ENCODE results near the gene DEDD2.

The DEDD2 gene

DNA sequence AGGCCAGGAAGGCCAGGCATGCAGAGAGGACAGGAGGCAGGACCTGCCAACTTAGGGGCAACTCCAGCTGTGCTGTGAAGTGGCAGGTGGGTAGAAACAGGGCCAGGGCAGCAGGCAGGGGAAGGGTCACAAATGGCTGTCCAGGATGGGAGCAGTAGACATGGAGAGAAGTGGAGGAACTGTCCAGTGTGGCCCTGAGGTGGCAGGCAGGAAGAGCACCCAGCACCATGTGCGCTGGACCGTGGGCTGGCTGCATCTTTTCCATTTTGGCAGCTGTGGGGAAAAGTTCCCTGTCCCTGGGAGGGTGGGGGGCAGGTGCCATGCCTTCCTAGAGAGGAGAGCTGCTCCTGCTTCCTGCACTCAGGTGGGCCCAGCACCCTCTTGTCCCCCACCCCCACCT is 13.8 kb downstream of the DEDD2 start:
- no peak overlapping the region for H3K27ac ChIP-seq
- H3K36me3 ChIP-seq = peaks cover 86% of the 10 kb centered on the region
- DNase-seq = no peak
- no peaks in the 10 kb centered on the region for H3K9me3 ChIP-seq (ENCODE audit: severe bottlenecking)
- no peaks in the 10 kb centered on the region for H3K27me3 ChIP-seq (ENCODE audit: insufficient read depth, low read depth, severe bottlenecking)
- TF ChIP-seq, protein P1, sequence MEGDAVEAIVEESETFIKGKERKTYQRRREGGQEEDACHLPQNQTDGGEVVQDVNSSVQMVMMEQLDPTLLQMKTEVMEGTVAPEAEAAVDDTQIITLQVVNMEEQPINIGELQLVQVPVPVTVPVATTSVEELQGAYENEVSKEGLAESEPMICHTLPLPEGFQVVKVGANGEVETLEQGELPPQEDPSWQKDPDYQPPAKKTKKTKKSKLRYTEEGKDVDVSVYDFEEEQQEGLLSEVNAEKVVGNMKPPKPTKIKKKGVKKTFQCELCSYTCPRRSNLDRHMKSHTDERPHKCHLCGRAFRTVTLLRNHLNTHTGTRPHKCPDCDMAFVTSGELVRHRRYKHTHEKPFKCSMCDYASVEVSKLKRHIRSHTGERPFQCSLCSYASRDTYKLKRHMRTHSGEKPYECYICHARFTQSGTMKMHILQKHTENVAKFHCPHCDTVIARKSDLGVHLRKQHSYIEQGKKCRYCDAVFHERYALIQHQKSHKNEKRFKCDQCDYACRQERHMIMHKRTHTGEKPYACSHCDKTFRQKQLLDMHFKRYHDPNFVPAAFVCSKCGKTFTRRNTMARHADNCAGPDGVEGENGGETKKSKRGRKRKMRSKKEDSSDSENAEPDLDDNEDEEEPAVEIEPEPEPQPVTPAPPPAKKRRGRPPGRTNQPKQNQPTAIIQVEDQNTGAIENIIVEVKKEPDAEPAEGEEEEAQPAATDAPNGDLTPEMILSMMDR (IDR thresholded peaks at IDR 0.05; ENCODE audit: low read depth, low read length) = no peak
- H3K4me3 ChIP-seq (ENCODE audit: low read depth, low read length) = no peak overlapping the region

DNA sequence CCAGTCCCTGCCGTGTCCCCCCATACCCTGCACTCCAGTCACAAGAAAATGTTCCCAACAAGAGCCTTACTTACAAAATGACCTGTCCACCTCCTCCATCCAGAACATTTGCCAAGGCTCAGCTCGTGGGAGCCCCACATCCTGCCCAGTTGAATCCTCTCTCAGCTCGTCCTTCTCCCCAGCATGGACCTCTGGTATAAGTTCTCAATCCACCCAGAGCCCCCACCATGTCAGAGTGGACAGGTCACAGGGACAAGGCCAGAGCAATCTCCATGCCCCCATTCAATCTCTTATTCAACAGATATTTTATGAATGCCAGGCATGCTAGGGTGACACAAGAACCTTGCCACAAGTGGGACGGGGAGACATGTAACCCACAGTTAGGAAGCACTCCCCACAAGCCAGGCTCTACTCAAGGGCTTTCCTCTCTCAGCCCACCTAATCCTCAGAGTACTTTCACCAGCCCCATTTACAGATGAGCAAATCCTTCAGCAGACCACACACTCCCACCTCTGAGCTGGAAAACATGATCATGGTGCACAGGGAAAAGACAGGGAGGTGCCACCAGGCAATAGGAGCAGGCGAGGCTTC is 15.1 kb downstream of the DEDD2 start:
- H3K36me3 ChIP-seq = peaks cover 88% of the 10 kb centered on the region
- TF ChIP-seq, protein P1 (IDR thresholded peaks at IDR 0.05; ENCODE audit: low read depth, low read length) = no peak

DNA sequence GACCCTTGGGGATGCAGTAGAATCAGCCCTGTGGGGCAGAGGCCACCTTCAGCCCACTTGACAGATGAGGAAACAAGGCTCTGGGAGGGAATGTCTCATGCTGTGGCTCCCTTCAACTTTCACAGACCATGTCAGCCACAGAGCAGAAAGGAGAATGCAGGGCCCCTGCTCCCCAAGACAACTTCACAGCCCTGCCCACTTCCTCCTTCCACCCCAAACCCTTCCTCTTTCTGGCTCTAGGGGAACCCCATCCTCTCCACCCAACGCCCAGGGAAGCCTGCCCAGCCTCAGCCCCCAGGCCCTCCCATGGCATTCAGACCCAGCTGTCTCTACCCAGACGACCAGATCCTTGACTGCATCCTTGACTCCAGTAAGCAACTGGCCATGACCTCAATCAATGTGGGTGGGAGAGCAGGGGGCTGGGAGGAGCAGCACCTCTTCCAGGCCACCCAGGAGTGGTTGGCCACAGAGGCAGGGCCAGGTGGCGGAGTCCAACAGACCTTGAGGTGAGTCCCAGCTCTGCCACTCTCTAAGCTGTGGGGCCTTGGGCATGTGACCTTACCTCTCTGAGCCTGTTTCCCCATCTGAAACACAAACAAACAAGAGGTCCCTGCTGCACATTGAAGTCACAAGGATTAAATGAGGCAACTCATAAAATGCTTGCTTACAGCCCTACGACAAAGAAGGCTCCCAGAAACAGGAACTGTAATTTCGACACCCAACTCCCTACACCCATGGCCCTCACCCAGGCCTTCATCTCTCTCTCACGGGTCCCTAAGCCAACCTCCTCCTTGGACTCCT is 15.8 kb downstream of the DEDD2 start:
- Histone ChIP-seq H3K36me3 (peaks cover 84% of the 10 kb centered on the region), H3K27me3 (ENCODE audit: insufficient read depth, low read depth, severe bottlenecking) (no peaks in the 10 kb centered on the region), H3K4me3 (ENCODE audit: low read depth, low read length) (no peak overlapping the region), H3K9me3 (ENCODE audit: severe bottlenecking) (no peaks in the 10 kb centered on the region), H3K27ac (no peak overlapping the region; the same call in 1 of the 2 replicates)
- TF ChIP-seq, protein P1 (IDR thresholded peaks at IDR 0.05; ENCODE audit: low read depth, low read length) = no peak
- DNase-seq = no peak

More for the DNA sequence above, 15.1 kb downstream of the DEDD2 start:
- no peak for DNase-seq
- Histone ChIP-seq H3K4me3 (ENCODE audit: low read depth, low read length) (no peak overlapping the region), H3K9me3 (ENCODE audit: severe bottlenecking) (no peaks in the 10 kb centered on the region), H3K27ac (no peak overlapping the region), H3K27me3 (ENCODE audit: insufficient read depth, low read depth, severe bottlenecking) (no peaks in the 10 kb centered on the region)

DNA sequence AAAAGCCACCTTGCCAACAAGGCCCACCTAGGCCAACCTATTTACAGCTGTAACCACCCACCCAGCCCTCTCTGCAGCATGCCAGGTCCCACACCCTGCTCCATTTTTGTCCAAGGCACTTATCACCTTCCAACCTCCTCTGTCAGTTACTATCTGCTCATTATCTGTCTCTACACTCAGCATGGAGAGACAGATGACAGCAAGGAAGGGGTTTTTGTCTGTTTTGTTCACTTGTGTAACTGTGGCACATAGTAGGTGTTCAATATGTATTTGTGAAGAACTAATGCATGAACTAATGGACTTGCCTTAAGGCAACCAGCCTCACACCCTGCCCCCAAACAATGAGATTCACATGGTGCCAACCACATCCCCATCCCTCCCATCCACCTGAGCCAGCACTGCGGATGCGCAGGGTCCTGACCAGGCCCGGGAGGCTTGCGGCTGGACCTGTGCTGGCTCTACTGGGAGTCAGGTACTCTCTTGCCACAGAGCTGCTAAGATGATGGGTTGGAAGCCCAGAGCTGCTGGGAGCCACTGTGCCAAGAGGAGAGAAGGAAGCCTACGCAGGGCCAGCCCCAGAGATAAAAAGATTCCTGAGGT is 17.3 kb downstream of the DEDD2 start:
- H3K4me3 ChIP-seq (ENCODE audit: low read depth, low read length) = no peak overlapping the region
- no peaks in the 10 kb centered on the region for H3K9me3 ChIP-seq (ENCODE audit: severe bottlenecking)
- H3K36me3 ChIP-seq = peaks cover 74% of the 10 kb centered on the region
- no peaks in the 10 kb centered on the region for H3K27me3 ChIP-seq (ENCODE audit: insufficient read depth, low read depth, severe bottlenecking)
- no peak for DNase-seq
- no peak overlapping the region for H3K27ac ChIP-seq
- TF ChIP-seq, protein P1 (IDR thresholded peaks at IDR 0.05; ENCODE audit: low read depth, low read length) = no peak

DNA sequence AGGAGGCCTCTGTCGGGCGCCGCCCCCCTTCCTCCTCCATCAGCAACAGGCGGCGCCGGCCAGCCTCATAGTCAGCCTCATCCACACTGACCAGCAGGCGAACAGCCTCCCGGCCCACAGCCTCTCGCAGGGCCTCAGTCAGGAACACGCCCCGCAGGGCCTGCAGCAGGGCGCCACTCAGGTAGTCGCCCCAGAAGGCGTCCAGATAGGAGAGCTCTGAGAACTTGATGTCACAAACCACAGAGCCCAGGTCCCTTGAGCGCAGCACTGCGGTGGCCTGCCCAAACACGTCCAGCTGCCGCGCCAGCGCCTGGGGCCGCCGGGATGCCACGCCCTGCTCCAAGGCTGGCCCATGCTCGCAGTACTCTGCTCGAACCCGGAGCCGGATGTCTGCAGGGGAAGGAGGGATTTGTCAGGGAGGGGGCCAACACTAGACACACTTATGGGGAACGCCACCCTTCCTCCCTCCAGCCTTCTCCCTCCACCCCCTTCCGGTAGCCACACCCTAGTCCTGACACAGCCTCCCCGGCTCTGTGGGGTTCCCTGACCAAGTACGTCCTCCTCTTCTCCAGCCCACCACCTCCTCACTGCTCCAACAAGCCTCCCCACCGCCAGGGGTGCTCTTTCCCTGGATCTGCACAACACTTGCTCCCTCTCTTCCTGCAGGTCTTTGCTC is 17.9 kb downstream of the DEDD2 start:
- H3K9me3 ChIP-seq (ENCODE audit: severe bottlenecking) = no peaks in the 10 kb centered on the region
- no peak for DNase-seq
- peaks cover 69% of the 10 kb centered on the region for H3K36me3 ChIP-seq
- H3K27me3 ChIP-seq (ENCODE audit: insufficient read depth, low read depth, severe bottlenecking) = no peaks in the 10 kb centered on the region
- H3K27ac ChIP-seq = no peak overlapping the region
- TF ChIP-seq, protein P1 (IDR thresholded peaks at IDR 0.05; ENCODE audit: low read depth, low read length) = no peak
- H3K4me3 ChIP-seq (ENCODE audit: low read depth, low read length) = no peak overlapping the region
